HepG2 (cell line): ENCODE data around the gene TMEM41B. TPM values are rescaled to one million over a fixed set of nuclear protein-coding genes. Genes with fewer than 3 reads are reported as not detected.

Experiments
- ATRX ChIP-seq: sonication (generic); formaldehyde crosslinking; IDR thresholded peaks from 2 replicates; pipeline ENCODE4 v1.4.0; 2020; ENCODE audit warnings: missing genetic modification reagents, borderline replicate concordance
- BHLHE40 ChIP-seq: IDR thresholded peaks from 2 replicates; pipeline ENCODE4 v1.6.1; 2011; ENCODE audit warnings: low read length, improper control_type of control experiment
- CEBPG ChIP-seq: IDR thresholded peaks from 2 replicates; pipeline ENCODE4 v1.6.1; 2016
- E2F1 ChIP-seq: sonication (generic); formaldehyde crosslinking; IDR thresholded peaks from 2 replicates; pipeline ENCODE4 v1.5.0; 2020; ENCODE audit warnings: missing genetic modification reagents
- HMGXB4 ChIP-seq, 2 experiments: sonication (generic) in 1 of 2; formaldehyde crosslinking in 1 of 2; IDR thresholded peaks; 2 replicates each; pipeline versions ENCODE4 v1.4.0 to v1.6.1; 2018 to 2020; ENCODE audit warnings: missing genetic modification reagents in 2 of 2, borderline replicate concordance in 1 of 2, low read depth in 1 of 2, mild to moderate bottlenecking in 1 of 2, missing biosample characterization in 1 of 2
- HNRNPLL ChIP-seq: fragments of 200-400 bp; formaldehyde crosslinking; IDR thresholded peaks from 2 replicates; pipeline ENCODE4 v1.6.1; 2017; ENCODE audit warnings: mild to moderate bottlenecking, low read depth, low read length; ENCODE audit not compliant: poor library complexity, severe bottlenecking
- MBD4 ChIP-seq: IDR thresholded peaks from 2 replicates; pipeline ENCODE4 v1.6.1; 2012; ENCODE audit warnings: low read length, inconsistent platforms, borderline replicate concordance
- NR2F2 ChIP-seq: IDR thresholded peaks from 2 replicates; pipeline ENCODE4 v1.6.1; 2012; ENCODE audit warnings: low read depth, inconsistent platforms, borderline replicate concordance
- RNF2 ChIP-seq: fragments of 450-650 bp; conservative IDR thresholded peaks from 2 replicates; pipeline ENCODE4 v1.6.1; 2016; ENCODE audit warnings: low read depth
- SMC3 ChIP-seq: IDR thresholded peaks from 2 replicates; pipeline ENCODE4 v1.6.1; 2011; ENCODE audit warnings: low read length, improper control_type of control experiment
- SMYD3 ChIP-seq: sonication (generic); formaldehyde crosslinking; IDR thresholded peaks from 2 replicates; pipeline ENCODE4 v1.8.1; 2023; ENCODE audit warnings: mild to moderate bottlenecking, missing genetic modification reagents
- TCF7 ChIP-seq: sonication (generic); IDR thresholded peaks from 2 replicates; pipeline ENCODE4 v1.6.1; 2016; ENCODE audit warnings: antibody characterized with exemption, low read depth
- UBTF ChIP-seq: sonication (generic); formaldehyde crosslinking; IDR thresholded peaks from 2 replicates; pipeline ENCODE4 v1.4.0; 2020; ENCODE audit warnings: mild to moderate bottlenecking, missing genetic modification reagents
- ZNF18 ChIP-seq: sonication (generic); formaldehyde crosslinking; IDR thresholded peaks from 2 replicates; pipeline ENCODE4 v1.8.0; 2022; ENCODE audit warnings: mild to moderate bottlenecking, missing genetic modification reagents; ENCODE audit not compliant: insufficient replicate concordance
- ZNF326 ChIP-seq: sonication (generic); formaldehyde crosslinking; IDR thresholded peaks from 2 replicates; pipeline ENCODE4 v1.4.0; 2020; ENCODE audit warnings: missing genetic modification reagents, borderline replicate concordance
- ZNF513 ChIP-seq: sonication (generic); formaldehyde crosslinking; conservative IDR thresholded peaks from 2 replicates; pipeline ENCODE4 v1.5.0; 2020; ENCODE audit warnings: missing genetic modification reagents
- polyA plus RNA-seq, 8 experiments: library from polyadenylated mRNA; depleted of rRNA in 3 of 8; stranded (reverse) in 7 of 8; unstranded in 1 of 8; fragments of >200 nt; fragmentation: Illumina TruSeq in 4 of 8; extraction: Trizol in 4 of 8; gene quantifications; 2 replicates each; pipeline versions ENCODE4 v1.2.1 to v1.2.3, GENCODE V29; 2011 to 2016; ENCODE audit warnings: low read depth in 4 of 8, missing spikeins in 1 of 8, mixed read lengths in 1 of 8; ENCODE audit not compliant: insufficient read depth in 1 of 8
- total RNA-seq, 5 experiments: library from RNA; depleted of rRNA; stranded (reverse); fragments of >200 nt; fragmentation: Illumina TruSeq; extraction: Trizol; gene quantifications; 2 replicates each; pipeline ENCODE4 v1.2.3, GENCODE V29; 2016; ENCODE audit warnings: low read depth in 1 of 5

Gene TMEM41B
- total and polyA plus RNA-seq, 2 of the 13 experiments (the other 11 are each of a cell fraction or from before 2014, with no cell fraction given): 36.8 to 48.1 TPM

GRCh38 chr11:9314291-9315077 is at the start of gene TMEM41B (continued):
- TF ChIP-seq ZNF513 (CRISPR knock-in tag) (no peak), SMYD3 (peak; percentile 63; the same call in 1 of the 2 replicates), HMGXB4 (CRISPR knock-in tag; IDR thresholded peaks at IDR 0.05; ENCODE audit: borderline replicate concordance in 1 of 2, low read depth in 1 of 2) (peak; percentile 41 to 76; a peak in 2 of 4 replicates), E2F1 (peak; percentile 94), SMC3 (peak; percentile 9; the same call in 1 of the 2 replicates), BHLHE40 (peak; percentile 61), ATRX (CRISPR knock-in tag) (no peak), CEBPG (CRISPR knock-in tag) (peak; percentile 52), TCF7 (peak; percentile 58), ZNF18 (CRISPR knock-in tag) (peak; percentile 55), NR2F2 (no peak), ZNF326 (CRISPR knock-in tag) (no peak), HNRNPLL (peak; percentile 80), MBD4 (no peak), RNF2 (no peak), UBTF (CRISPR knock-in tag) (peak; percentile 60; the same call in 1 of the 2 replicates)
